Hematopoietic multipotent progenitor cell (in vitro differentiated cells): ENCODE results near the gene MAPK1. TPM values are rescaled to one million over a fixed set of nuclear protein-coding genes. Genes with fewer than 3 reads are reported as not detected.
"Not testable (repeated sequence)": the region's sequence is repeated elsewhere in the genome, so short reads cannot be mapped to it uniquely, and the experiment has no call there.

Experiments
- DNase-seq, 3 donors: peaks; one replicate each; pipeline ENCODE4 v3.0.0-alpha.2; 2011 to 2015; ENCODE audit warnings: low read depth in 2 of 3, low spot score in 2 of 3
- total RNA-seq: library from RNA; depleted of rRNA; stranded (reverse); fragments of >200 nt; gene quantifications from one replicate; pipeline ENCODE4 v1.2.3, GENCODE V29; 2012

Gene MAPK1
- total RNA-seq, 1 donor: 38.8 TPM

DNA sequence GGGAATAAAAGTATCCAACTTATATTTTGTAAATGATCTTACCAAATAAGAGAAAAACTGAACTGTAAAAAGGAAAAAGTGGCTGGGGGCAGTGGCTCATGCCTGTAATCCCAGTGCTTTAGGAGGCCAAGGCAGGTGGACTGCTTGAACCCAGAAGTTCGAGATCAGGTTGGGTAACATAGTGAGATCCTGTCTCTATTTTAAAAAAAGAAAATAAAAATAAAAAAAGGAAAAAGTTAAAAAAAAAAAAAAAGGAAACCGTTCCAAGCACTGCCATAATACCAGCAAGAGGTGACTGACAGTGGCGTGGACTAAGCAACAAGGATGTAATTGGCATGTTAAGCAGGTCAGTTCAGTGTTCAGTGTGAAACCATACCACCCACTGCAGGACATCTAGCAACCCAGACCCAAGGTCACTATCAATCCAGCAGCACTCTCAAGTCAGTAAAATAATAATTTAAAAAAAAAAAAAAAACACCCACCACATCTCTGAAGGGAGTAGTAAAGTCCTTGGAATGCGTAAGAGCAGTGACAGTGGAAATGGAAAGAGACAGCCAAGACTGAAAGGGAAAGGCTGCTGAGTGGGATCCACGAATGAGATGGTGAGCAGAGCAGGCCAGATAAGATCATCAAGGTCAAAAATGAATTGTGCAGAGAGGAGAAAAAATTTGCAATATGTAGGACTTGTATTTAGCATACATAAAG is 43.6 kb downstream of the MAPK1 start:
- no peak for DNase-seq

- DNase-seq: no peak
These were observed 48.2 kb downstream of the MAPK1 start for GRCh38 chr22:21819183-21819770.

DNA sequence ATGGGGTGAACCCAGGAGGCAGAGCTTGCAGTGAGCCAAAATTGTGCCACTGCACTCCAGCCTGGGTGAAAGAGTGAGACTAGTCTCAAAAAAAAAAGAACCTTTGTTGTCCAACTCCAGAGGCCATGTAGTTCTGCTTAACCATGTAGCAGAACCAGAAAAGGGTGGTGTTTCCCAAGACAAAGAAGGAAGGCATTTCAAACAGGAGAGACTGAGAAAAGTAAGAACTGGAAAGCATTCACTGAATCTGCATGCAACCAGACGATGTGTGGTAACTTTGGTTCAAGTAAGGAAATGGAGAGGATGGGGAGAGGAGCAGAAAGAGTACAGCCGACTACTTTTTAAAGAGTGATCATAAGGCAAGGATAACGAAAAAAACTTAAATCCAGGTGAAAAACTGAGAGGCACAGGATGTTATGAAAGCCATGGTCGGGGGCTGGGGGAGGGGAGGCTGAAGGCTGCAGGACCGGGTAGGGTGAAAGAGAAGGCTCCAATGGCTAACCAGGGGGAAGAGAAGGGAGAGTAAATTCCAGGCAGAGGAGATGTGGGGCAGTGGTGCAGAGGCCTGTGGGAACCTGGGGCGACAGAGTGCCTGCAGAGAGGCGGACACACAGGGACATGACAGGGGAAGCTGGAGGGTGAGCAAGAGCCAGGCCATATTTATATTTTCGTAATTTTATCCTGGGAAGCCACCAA is 48.8 kb downstream of the MAPK1 start:
- no peak for DNase-seq

DNA sequence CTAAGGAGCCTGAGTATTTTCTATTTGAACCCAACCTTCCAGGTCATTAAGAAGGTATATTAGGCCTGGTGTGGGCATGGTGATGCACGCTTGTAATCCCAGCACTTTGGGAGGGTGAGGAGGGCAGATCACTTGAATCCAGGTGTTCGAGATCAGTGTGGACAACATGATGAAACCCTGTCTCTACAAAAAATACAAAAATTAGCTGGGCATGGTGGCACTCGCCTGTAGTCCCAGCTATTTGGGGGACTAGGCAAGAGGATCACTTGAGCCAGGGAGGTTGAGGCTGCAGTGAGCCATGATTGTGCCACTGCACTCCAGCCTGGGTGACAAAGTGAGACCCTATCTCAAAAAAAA is 50.0 kb downstream of the MAPK1 start:
- not testable (repeated sequence) for DNase-seq

GRCh38 chr22:21816787-21817496 is 50.5 kb downstream of the MAPK1 start:
- peak; percentile 40 to 96 (median 91) for DNase-seq

DNA sequence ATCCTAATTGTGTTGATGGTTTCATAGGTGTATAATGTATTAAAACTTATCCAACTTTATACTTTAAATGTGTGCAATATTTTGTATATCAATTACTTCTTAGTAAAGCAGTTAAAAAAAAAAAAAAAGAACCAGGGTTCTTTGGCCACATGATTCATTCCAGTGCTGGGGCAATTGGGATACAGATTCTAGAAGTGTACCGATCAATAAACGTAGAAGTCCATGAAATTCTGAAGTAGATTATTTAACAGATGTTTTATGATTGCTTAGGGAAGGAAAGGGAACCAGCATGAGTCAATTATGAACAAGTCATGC is 51.0 kb downstream of the MAPK1 start:
- no peak for DNase-seq

- DNase-seq: no peak
These were observed 51.5 kb downstream of the MAPK1 start for GRCh38 chr22:21815958-21816357.

- no peak for DNase-seq
These were observed 52.1 kb downstream of the MAPK1 start for GRCh38 chr22:21815357-21815756.

GRCh38 chr22:21811982-21812381 is 55.5 kb downstream of the MAPK1 start:
- no peak for DNase-seq

- no peak for DNase-seq
These were observed 59.6 kb downstream of the MAPK1 start for GRCh38 chr22:21807544-21808529.

DNA sequence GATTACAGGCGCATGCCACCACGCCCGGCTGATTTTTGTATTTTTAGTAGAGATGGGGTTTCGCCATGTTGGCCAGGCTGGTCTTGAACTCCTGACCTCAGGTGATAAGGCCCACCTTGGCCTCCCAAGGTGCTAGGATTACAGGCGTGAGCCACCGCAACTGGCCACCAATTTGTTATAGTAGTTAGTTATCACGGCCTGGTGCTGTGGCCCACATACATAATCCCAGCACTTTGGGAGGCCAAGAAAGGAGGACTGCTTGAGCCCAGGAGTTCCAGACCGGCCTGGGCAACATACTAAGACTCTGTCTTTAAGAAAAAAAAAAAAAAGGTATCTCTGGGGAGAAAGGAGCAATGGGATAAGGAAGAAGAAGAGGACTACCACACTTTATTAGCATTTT is 62.1 kb downstream of the MAPK1 start:
- DNase-seq: not testable (repeated sequence)

DNA sequence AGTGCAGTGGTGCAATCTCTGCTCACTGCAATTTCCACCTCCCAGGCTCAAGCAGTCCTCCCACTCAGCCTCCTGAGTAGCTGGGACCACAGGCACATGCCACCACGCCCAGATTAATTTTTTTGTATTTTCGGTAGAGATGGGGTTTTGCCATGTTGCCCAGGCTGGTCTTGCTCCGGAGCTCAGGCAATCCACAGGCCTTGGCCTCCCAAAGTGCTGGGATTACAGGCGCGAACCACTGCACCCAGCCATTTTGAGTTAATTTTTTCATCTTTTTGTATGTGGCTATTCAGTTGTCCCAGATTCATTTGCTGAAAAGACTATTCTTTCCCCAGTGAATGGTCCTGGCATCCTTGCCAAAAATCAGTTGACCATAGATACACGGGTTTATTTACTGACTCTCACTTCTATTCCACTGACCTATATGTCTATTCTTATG is 63.6 kb downstream of the MAPK1 start:
- DNase-seq: no peak

DNA sequence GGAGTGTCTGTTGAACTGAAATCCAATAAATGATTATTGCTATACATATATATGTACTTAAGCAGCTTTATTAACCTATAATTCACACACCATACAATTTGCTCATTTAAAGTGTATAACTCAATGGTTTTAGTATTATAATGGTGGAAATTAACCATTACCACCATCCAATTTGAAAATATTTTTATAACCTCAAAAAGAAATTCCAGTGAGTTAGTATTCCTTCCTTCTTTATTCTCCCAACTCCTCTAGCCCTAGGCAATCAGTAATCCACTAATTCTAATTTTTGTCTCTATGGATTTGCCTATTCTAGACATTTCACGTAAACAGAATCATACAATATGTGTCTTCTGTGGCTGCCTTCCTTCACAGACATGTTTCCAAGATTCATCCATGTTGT is 64.8 kb downstream of the MAPK1 start:
- no peak for DNase-seq

GRCh38 chr22:21802056-21802455 is 65.4 kb downstream of the MAPK1 start:
- DNase-seq: no peak

DNA sequence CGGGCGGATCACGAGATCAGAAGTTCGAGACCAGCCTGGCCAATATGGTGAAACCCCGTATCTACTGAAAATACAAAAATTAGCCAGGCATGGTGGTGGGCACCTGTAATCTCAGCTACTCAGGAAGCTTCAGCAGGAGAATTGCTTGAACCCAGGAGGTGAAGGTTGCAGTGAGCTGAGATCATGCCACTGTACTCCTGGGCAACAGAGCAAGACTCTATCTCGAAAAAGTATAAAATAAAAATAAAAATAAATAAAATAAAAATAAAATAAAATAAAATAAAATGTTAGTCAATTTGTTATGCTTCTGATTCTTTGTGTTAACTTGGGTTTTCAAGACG is 66.2 kb downstream of the MAPK1 start:
- DNase-seq: not testable (repeated sequence)

DNA sequence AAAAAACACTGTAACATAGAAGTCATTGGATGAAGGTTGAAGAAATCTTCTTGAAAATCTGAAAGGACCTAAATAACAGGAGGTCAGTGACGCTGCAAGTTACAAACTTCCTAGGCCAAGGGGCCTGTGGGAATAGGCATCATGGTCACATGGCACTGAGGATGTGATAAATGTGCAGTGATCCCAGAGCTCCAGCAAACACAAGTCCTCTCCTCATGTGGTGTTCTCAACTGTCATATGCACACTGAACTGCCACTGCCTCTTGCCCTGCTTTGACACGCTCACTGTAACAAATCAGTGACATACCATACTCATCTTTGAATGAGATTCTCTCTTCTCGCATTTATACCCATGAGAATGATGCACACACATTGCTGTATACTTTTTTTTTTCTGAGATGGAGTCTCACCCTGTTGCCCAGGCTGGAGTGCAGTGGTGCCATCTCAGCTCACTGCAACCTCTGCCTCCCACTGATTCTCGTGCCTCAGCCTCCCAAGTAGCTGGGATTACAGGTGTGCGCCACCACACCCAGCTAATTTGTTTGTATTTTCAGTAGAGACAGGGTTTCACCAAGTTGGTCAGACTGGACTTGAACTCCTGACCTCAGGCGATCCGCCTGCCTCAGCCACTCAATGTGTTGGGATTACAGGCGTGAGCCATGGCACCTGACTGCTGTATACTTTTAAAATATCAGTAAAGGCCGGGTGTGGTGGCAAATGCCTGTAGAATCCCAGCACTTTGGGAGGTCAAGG is 66.7 kb downstream of the MAPK1 start:
- DNase-seq: no peak

- DNase-seq: no peak
These were observed 69.8 kb downstream of the MAPK1 start for GRCh38 chr22:21797444-21798221.

GRCh38 chr22:21796863-21797262 is 70.6 kb downstream of the MAPK1 start:
- DNase-seq: no peak

DNA sequence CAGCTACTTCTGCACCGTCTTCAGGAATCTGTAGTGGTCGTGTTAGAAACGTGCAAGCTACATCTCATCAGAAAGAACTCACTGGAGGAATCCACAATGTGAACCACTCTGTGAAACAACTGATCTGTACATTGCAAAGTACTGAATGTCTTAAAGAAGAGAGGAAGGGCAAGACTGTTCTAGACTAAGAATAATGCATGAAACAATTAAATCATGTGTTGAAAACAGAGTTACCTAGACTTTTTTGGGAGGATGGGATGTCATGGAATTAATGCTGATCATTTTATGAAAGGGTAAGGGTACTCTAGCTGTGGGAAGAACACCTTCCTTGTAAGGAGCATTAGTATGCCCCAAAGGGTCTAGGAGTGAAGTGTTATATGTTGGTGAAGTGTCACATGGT is 71.2 kb downstream of the MAPK1 start:
- no peak for DNase-seq
